ENCODE measurements around the gene ARHGAP42. TPM values are rescaled to one million over a fixed set of nuclear protein-coding genes. Genes with fewer than 3 reads are reported as not detected.
"Not testable (repeated sequence)": the region's sequence is repeated elsewhere in the genome, so short reads cannot be mapped to it uniquely, and the experiment has no call there.

The ARHGAP42 gene
- total RNA-seq = 21.2 and 26.2 TPM in 2 replicates
- 4.6 TPM for polyA plus RNA-seq (2012)

- peak; percentile 70 for DNase-seq (ENCODE audit: low read depth)
Measured at GRCh38 chr11:100687054-100687629, at the start of gene ARHGAP42. ARHGAP42 (plus strand) TSS chr11:100687288; CDS start chr11:100687679, 391 bp downstream.

- no peak for DNase-seq (ENCODE audit: low read depth)
Measured at GRCh38 chr11:100637706-100638105, 49.4 kb upstream of the ARHGAP42 start.

GRCh38 chr11:100638648-100639047 lies 48.4 kb upstream of the ARHGAP42 start:
- no peak for DNase-seq (ENCODE audit: low read depth)

- DNase-seq (ENCODE audit: low read depth) = no peak
Measured at GRCh38 chr11:100639140-100639539, 47.9 kb upstream of the ARHGAP42 start.

GRCh38 chr11:100640071-100640470 lies 47.0 kb upstream of the ARHGAP42 start:
- DNase-seq (ENCODE audit: low read depth) = no peak

GRCh38 chr11:100640646-100641045 lies 46.4 kb upstream of the ARHGAP42 start:
- peak; percentile 3 for DNase-seq (ENCODE audit: low read depth)

- no peak for DNase-seq (ENCODE audit: low read depth)
Measured at GRCh38 chr11:100641456-100641855, 45.6 kb upstream of the ARHGAP42 start.

- DNase-seq (ENCODE audit: low read depth) = no peak
Measured at GRCh38 chr11:100646545-100646944, 40.5 kb upstream of the ARHGAP42 start.

- no peak for DNase-seq (ENCODE audit: low read depth)
Measured at GRCh38 chr11:100647861-100648260, 39.2 kb upstream of the ARHGAP42 start.

GRCh38 chr11:100663583-100663982 lies 23.5 kb upstream of the ARHGAP42 start:
- DNase-seq (ENCODE audit: low read depth) = no peak

GRCh38 chr11:100663996-100664395 lies 23.1 kb upstream of the ARHGAP42 start:
- no peak for DNase-seq (ENCODE audit: low read depth)

GRCh38 chr11:100666816-100667215 lies 20.3 kb upstream of the ARHGAP42 start:
- DNase-seq (ENCODE audit: low read depth) = not testable (repeated sequence)

GRCh38 chr11:100667449-100667848 lies 19.6 kb upstream of the ARHGAP42 start:
- DNase-seq (ENCODE audit: low read depth) = no peak

GRCh38 chr11:100670140-100670539 lies 16.9 kb upstream of the ARHGAP42 start:
- DNase-seq (ENCODE audit: low read depth) = no peak

- DNase-seq (ENCODE audit: low read depth) = no peak
Measured at GRCh38 chr11:100671471-100671870, 15.6 kb upstream of the ARHGAP42 start.

GRCh38 chr11:100672498-100673033 lies 14.5 kb upstream of the ARHGAP42 start:
- DNase-seq (ENCODE audit: low read depth) = no peak

GRCh38 chr11:100673063-100673462 lies 14.0 kb upstream of the ARHGAP42 start:
- DNase-seq (ENCODE audit: low read depth) = no peak

GRCh38 chr11:100674212-100674611 lies 12.9 kb upstream of the ARHGAP42 start:
- no peak for DNase-seq (ENCODE audit: low read depth)

- DNase-seq (ENCODE audit: low read depth) = no peak
Measured at GRCh38 chr11:100675115-100675650, 11.9 kb upstream of the ARHGAP42 start.

- no peak for DNase-seq (ENCODE audit: low read depth)
Measured at GRCh38 chr11:100676901-100677300, 10.2 kb upstream of the ARHGAP42 start.

GRCh38 chr11:100677796-100678195 lies 9.3 kb upstream of the ARHGAP42 start:
- no peak for DNase-seq (ENCODE audit: low read depth)

- DNase-seq (ENCODE audit: low read depth) = no peak
Measured at GRCh38 chr11:100680070-100680469, 7.0 kb upstream of the ARHGAP42 start.

GRCh38 chr11:100681064-100681502 lies 6.0 kb upstream of the ARHGAP42 start:
- peak; percentile 84 for DNase-seq (ENCODE audit: low read depth)

All from myocyte (in vitro differentiated cells).